LHCN-M2 (cell line): ENCODE data around the gene MSI1. TPM values are rescaled to one million over a fixed set of nuclear protein-coding genes. Genes with fewer than 3 reads are reported as not detected.

Experiments used
- DNase-seq: peaks from one replicate; pipeline ENCODE4 v3.0.0-alpha.2; 2012; ENCODE audit warnings: low read depth
- total RNA-seq: library from RNA; depleted of rRNA; stranded (reverse); fragments of >200 nt; gene quantifications from 2 replicates; pipeline ENCODE4 v1.2.3, GENCODE V29; 2014

MSI1 gene
- total RNA-seq, 1 experiment from 2014 or later, result not detected

DNA sequence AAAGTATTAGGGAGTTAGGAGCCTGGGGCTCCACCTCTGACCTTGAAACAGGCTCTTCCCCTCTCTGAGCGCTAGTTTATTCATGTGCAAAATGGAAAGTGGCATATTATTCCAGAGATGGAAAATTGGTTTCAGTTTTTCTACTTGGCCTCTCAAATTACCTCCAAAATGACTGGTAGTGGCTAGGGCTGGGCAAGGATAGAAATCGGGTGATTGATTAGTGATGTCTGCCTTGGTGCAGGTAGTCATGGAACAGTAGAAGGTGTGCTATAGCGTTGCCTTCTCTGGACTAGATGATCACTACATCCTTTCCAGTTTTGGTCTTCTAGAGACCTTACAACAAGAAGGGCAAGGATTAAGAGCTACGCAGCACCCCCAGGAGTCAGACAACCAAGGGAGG, 8.6 kb upstream of the MSI1 start:
- no peak for DNase-seq

DNA sequence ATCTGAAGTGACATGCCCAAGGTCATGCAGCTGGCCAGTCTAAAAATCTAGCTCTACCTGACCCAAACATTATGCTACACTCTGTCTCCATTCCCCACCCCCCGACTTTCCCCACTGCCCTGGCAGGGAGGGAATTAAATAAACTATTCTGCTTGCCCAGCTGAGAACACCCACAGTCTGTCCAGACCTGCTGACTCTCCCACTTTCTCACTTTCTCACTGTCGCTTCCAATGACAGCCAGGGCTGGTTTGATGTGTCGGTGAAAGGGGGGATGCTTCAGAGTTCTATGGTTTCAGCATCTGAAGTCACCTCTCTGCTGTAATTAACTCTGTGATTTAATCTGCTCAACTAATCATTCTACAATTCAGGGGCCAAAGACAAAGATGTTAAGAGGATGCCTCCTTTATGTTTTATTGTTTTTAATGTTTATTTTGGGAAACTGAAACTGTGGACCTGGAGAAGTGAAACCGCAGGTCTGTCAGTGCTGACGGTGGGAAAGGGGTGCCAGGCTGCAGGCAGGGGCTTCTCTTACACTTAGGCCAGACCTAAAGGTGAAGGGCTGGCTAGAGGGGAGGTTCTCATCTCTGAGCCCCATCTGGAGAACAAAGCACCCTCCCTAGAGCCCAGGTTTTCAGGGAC, 8.1 kb upstream of the MSI1 start:
- no peak for DNase-seq

DNA sequence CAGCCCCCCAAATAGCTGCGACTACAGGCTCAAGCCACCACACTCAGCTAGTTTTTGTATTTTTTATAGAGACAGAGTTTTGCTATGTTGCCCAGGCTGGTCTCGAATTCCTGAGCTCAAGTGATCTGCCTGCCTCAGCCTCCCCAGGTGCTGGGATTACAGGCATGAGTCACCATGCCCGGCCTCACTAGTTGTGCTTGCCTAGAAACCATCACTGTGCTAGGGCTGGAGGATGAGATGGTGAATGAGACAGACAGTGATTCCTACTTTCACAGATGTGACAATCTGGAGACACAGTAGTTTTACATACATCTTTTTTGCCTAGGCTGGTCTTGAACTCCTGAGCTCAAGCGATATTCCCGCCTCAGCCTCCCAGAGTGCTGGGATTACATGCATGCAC, 7.5 kb upstream of the MSI1 start:
- DNase-seq, result no peak

DNA sequence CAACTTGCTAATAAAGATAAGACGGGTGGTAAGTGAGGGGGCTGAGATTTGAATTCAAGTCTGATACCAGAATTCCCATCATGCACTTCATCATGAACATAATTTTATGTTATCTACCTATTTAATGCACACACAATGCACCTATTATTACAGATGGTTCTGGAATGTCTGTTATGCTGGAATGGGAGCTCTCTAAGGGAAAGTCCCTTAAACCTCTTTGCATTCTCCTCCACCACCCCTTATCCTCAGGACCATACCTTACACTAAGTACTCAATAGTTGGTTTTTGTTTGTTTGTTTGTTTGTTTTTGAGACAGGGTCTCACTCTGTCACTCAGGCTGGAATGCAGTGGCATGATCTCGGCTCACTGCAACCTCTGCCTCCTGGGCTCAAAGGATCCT, 7.0 kb upstream of the MSI1 start:
- DNase-seq, result no peak

DNA sequence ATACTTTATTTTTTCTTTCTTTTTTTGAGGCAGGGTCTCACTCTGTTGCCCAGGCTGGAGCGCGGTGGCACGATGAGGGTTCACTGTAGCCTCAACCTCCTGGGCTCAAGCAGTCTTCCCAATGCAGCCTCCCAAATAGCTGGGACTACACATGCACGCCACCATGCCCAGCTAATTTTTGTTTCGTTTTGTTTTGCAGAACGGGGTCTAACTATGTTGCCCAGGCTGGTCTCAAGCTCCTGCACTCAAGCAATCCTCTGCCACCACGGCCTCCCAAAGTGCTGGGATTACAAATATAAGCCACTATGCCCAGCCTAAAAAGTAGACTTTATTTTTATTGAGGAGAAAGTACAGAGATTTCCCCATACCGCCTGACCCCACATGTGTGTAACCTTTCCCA, 4.7 kb upstream of the MSI1 start:
- DNase-seq, result no peak

DNA sequence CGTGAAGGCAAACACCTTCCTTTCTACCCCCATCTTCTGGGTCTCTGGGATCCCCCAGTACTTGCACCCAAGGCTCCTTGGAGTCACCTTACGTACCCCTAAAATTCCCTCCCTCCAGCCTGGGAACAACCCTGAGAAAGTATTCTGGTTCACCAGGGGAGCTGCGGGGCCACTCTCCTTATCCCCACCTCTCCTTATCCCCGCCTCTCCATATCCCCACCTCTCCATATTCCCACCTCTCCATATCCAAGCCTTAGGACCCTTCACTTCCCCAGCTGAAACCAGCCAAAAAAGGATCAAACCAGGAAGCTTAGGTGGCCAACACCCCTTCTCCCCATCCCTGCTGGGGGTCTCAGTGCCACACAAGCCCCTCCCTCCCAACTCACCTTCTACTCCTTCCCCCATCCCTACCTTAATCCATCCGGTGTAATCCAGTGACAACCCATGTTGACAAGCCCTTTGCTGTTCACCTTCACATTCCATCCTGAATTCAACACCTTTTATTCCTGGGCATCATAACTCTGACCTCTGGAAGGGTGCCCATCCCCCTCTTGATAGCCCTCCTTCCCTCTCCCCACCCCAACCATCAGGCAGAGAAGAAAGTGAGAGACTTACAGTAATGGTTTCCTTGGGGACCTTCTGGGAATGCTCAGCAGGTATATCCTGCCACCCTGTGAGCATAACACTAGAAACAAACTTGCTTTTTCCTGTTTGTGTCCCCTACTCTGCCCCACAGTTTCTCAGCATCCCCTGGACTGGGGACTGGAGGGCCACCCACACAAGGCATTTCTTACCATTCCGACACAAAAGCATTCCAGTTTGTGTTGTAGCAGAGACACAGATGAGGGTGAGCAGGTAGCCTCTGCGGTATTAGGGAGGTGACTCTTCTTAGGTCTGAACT, 1.6 kb upstream of the MSI1 start:
- DNase-seq, result no peak

DNA sequence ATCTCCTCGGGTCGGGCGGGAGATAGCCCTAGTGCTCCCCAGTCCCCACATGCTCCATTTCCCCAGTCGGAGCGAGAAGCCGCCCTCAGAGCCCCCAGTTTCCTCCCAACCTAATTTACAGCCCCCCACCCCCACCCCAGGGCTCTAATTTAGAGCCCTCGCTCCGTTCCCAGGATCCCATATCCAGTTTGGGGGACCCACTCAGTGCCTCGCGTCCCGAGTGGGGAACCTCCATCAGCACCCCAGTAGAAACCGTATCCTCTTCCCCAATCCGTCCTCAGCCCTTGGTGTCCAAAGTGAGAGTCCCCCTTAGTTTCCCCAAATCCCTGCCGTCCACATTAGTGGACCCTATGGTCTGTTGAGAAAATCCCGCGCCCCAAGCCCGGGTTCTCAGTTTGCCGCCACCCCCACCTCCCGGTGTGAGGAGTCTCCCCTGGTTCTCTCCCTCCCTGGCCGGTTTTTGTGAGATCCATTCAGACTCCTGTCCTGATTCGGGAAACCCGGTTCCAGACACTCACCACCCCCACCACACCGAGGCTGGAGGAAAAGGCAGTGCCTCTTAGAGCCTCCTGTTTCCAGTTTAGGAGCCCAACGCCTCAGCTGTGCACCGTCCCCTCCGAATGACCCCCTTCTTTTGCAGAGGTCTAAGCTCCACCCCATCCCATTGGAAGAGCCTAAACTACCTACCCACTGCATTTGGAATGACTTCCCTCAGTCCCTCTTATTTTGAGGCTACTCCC, 809 bp upstream of the MSI1 start:
- no peak for DNase-seq

DNA sequence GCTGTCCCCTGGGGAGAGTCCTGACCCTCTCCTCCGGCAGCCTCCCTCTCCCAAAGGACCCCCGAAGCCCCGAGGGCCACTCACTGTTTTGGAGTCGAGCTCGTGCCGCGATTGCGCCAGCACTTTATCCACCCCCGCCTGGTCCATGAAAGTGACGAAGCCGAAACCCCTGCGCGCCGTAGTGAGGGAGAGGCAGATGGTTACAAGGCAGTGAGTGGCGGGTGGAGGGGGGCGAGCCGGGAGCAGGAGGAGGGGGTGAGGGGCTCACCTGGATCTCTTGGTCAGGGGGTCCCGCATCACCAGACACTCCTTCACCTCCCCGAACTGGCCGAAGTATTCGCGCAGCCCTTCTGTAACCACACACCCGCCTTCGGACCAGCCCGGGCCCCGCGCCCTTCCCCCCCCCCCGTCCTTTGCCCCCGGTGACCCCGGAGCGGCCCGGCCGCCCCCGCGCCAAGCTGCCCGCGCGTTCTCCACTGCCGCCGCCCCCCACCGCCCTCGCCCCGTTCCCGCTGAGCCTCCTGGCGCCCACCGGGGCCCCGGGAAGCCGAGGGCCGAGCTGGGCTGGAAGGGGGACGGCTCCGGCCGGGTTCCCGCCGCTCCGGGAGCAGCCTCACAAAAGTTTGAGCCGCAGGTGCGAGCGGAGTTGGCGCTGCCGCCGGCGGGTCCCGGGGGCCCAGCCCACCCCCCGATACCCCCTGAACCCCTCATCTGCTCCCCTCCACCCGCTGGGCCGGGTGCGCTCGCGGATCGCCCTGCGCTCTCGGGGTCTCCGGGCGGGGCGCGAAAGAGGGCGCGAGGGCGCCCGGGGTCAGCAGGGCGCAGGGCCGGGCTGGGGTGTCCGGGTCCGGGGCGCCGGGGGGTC, 808 bp downstream of the MSI1 start:
- DNase-seq, result no peak

DNA sequence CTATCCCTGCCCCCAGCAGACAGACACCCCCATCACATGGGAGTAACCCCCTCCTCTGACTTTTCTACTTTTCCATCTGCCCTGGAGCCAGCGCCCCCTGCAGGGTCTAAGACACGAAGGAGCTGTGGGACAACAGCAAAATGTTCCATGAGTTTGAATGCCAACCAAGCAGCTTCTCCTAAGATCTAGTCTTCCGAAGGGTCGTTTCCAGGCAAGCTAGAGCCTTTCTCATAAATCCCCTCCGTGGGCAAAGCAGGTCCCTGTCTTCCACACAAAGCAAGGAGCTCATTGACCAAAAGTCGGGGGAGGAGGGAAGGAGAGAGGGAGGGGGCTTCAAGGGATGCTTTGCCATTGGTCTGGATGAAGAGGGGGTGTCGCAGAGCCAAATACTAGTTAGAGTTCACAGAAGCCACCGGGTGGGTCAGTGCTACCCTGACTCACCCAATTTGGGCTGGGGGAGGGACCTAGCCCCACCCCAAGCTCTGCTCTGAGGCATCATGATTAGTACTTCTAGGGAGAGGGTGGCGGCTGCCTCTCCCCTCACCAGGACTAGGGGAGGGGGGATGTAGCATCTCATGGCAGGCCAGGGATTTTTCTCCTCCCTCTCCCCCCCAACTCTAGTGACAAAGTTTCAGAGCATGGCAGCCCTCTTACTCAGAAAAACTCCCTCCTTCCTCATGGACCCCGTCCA, 1.6 kb downstream of the MSI1 start:
- DNase-seq, result peak; percentile 6

DNA sequence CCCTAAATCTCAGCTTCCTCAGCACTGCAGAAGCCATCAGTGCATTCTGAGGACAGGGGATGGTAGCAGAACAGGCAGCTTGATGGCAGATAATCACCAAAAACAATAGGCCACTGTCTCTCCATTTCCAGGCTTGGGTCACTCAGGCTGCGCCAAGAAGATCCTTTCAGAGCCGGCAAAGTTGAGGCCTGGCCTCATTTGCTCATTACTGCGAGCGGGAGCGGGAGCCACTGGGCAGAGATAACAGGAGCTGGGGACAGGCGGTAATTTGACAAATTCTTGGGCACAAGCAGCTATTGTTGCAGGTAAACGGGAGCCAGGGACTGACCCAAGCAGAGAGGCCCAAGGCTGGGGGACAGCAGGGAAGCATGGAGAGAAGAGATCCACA, 2.1 kb downstream of the MSI1 start:
- DNase-seq, result no peak

DNA sequence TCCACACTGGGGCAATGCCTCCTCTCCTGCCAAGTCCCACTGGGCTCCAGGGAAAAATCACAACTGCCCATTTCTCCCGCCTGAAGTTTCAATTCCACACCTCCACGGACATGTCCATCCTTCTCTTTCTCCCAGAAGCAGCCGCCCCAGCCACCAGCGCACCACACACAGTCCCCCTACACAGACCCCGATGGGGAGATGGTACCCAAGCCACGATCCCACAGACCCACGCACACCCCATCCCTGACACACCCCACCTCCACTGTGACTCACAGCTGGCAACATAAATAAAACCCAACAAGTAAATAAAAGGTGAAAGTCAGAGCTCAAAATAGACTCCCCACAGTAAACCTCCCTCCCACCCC, 2.6 kb downstream of the MSI1 start:
- no peak for DNase-seq

DNA sequence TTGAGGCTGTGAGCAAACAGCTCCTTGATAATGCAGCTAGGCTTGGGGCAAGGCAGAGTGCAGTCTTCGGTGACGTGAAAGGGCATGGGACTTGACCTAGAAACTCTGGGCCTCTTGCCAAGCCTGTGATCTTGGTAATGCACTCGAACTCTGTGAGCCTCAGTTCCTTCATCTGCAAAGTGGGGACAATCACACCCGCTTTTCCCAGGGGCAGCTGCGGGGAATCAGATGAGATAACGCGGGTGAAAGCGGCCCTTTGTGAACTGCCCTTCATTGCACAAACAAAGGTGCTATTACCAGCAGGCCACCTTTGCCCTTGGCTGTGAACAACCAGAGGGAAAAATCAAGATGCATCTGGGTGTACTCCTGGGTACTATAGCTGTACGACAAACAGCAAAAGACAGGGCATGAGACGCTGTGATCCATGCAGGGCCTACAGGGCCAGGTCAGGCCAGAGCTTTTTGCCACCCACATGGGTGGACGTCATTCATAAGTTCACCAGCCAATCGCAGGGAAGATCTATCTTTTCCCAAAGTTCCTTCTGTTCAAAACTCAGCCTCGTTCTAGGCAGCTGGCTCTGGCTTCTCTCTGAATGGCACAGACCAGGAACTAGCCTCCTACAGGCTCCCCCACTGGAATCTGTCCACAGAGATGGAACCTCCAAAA, 3.2 kb downstream of the MSI1 start:
- peak; percentile 8 for DNase-seq

DNA sequence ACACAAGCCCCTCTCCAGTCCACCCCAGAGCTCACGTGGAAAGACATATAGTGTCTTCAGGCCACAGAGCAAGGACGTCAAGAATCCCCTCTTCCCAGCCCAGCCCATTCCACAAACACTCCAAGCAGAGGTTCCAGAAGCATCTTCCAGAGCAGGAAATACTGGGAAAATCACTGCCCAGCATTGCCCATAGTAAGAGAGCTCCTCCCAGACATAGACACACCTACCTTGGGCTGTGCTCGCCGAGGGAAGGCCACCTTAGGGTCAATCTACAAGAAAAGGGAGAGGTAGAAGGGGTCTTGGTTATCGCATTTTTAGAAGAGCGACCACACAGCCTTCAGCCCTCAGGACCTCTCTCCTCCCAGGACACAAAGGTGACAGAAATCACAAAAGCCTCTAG, 4.5 kb downstream of the MSI1 start:
- DNase-seq, result no peak

DNA sequence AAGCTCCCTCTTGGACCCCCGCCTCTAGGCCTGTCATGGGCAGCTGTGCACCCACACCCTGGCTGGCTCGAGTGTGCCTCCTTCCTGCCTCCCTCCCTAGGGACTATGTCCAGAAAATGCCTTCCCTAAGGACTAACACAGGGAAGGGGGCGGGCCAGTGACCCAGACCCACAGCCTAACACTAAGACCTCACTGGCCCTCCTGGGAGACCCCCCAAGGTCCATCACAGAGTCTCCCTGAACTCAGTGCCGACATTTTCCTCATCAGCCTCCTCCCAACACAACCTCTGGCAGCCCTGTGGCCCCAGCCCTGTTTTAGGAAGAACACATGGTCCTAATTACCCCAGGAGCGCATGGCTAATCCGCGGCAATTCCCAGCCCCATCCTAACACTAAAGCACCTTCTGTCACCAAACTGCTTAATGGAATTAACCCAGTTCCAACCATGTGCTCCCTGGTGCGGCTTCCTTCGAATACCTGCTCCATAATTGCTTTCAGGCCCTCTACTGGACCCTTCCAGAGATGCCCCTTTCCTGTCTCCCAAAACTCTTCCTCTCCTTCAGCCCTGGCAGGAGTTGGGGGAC, 5.6 kb downstream of the MSI1 start:
- no peak for DNase-seq

DNA sequence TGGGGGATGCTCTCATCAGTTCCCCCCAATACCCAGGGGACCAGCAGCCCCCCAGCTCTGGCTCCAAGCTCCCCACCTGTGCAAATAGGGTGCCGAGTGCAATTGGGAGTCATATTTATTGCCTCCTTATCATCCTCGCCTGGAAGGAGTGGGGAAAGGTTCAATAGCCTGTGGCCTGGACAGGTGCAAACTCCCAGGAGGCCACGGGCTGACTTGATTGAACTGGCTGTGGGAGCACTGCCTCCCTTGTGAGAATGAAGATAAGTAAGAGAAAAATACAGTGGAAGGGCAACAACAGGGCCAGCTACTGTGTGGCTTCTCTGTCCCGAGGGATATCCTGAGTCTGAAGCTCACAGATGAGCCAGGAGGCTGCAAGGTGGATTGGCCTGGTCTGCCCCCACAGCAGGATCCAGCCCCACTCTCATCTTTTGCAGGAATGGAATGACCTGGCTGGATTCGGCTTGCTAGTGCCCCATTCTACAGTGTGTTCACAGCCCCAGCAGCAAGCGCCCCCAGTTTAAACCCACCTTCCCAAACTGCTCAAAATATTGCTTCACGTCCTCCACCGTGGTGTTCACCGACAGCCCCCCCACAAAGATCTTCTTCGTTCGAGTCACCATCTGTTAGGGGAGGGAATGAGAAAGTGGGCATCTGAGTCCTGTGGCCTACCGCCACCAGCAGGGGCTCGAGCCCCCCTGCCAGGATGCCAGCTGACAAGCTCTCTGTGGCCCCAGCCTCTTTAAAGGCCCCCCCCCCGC, 6.3 kb downstream of the MSI1 start:
- DNase-seq, result no peak

DNA sequence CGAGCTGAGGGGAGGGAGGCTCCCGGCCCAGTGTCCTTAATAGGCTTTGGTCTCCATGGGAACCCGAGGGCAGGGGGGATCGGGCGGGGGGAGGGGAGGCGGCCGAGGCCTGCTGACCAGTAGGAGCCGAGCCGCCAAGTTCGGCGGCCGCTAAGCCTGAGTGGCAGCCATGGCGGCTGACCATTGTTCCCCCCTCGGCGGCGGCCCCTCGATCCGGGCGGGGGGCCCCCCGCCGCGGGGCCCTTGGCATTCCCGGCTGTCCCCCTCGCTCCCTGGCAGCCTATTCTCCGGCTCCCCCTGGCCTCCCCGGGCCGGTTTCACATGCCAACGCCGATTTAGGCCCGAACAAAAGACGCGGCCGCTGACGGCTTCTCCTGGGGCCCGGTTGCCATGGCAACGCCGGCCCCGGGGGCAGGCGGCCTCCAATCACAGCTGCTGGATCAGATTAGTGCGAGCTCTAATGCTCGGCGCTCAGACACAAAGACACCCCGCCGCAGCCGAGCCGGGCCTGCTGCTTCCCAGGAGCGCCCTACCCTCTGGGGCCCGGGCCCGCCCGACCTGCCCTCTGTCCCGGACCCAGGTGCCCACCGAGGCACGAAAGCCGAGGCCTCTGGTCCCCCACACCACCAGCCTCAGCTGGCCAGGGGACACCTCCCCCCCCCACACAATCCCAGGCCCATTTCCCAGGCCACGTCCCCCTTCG, 7.3 kb downstream of the MSI1 start:
- DNase-seq, result peak; percentile 61

DNA sequence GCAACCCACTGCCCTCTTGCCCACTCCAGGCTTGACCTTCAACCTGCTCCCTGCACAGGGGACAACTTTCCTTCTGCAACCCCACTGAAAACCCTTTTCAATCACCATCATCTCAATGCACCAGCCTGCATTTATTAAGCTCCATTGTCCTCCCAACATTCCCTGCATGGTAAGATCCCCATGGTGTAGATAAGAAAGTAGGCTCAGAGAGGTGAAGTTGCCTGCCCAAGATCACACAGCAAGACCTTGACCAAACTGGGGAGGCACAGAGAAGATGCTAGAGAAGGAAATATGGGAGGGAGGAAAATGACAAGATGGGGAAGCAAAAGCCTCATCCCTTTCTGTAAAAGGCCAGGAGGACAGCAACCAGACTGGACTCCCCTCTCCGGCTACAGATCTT, 9.8 kb downstream of the MSI1 start:
- DNase-seq, result no peak

DNA sequence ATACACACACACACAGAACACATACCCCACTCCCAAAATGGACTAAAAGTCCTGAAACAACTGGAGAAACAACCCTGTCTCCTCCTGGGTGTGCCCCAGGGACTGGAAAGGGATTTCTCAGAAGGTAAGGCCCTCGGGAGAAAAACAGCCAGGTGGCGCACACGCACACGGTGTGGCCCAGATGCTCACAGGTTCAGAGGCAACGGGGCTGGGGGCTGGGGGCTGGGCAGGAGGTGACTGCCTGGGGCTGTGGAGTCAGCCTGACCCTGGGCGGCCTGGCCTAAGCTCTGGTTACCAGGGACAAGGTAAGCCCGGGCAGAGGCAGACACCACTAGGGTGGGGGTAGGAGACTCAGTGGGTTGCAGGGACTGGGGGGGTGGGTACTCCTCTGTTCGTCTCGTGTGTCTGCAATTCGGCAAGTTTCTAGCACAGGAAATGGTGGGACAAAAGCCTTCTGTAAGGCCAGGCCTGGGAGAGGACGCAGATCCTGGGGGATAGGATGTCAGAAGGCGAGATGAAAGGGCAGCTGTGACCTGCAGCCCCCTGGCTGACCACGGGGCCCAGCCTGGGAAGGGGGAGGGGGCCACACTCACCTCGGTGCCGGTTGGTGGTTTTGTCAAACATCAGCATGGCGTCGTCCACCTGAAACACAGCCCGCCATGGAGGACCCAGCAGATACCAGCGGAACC, 10.4 kb downstream of the MSI1 start:
- DNase-seq, result no peak
